Caco-2 (cell line): ENCODE data around the gene FAAP20. TPM values are rescaled to one million over a fixed set of nuclear protein-coding genes. Genes with fewer than 3 reads are reported as not detected.

Experiments
- Bru-seq: library from RNA; stranded (reverse); fragments of 400-500 nt; gene quantifications from one replicate; lab custom pipeline; 2021; lab: Mats Ljungman, UMichigan
- BruChase-seq, 2 experiments: library from RNA; stranded (reverse); fragments of 400-500 nt; gene quantifications; one replicate each; lab custom pipeline; 2021; lab: Mats Ljungman, UMichigan
- BruUV-seq: library from RNA; stranded (reverse); fragments of 400-500 nt; replicated peaks from 2 replicates; lab custom pipeline; 2021; lab: Mats Ljungman, UMichigan
- CTCF ChIA-PET: fragments of 300-600 bp; sonication (Branson Sonifier 250); formaldehyde crosslinking; loops from one replicate; lab custom pipeline; 2022; ENCODE audit warnings: antibody characterized with exemption; lab: Charles Lee
- POLR2A ChIA-PET: fragments of 300-600 bp; sonication (Branson Sonifier 250); formaldehyde crosslinking; loops from one replicate; lab custom pipeline; 2022; ENCODE audit warnings: antibody characterized with exemption; lab: Charles Lee
- DNase-seq, 2 experiments: peaks; one replicate each; pipeline versions ENCODE4 v3.0.0 to v3.0.0-alpha.2; 2020 to 2022
- H3K27me3 ChIP-seq: replicated peaks from 2 replicates; pipeline ENCODE4 v1.6.0; 2011; ENCODE audit warnings: low read length; ENCODE audit not compliant: control insufficient read depth, insufficient read depth
- H3K36me3 ChIP-seq: 2 replicates; pipeline ENCODE4 v1.5.1; 2011; ENCODE audit warnings: low read length; ENCODE audit not compliant: control insufficient read depth, insufficient read depth
- H3K4me1 ChIP-seq: fragments of 250-450 bp; sonication (Bioruptor Pico); 2 replicates; pipeline ENCODE4 v1.5.1; 2020; ENCODE audit warnings: mild to moderate bottlenecking
- H3K4me3 ChIP-seq: 2 replicates; pipeline ENCODE4 v1.5.1; 2011; ENCODE audit warnings: low read depth, mild to moderate bottlenecking, control low read depth, low read length
- H3K9me3 ChIP-seq: fragments of 250-450 bp; sonication (Bioruptor Pico); 2 replicates; pipeline ENCODE4 v1.5.1; 2020; ENCODE audit warnings: mild to moderate bottlenecking, moderate library complexity
- H3K27ac Mint-ChIP-seq: one replicate; pipeline ENCODE4 v1.8.0; 2022; ENCODE audit warnings: mixed read lengths; ENCODE audit not compliant: unreplicated experiment
- H3K27me3 Mint-ChIP-seq: one replicate; pipeline ENCODE4 v1.8.0; 2022; ENCODE audit warnings: mixed read lengths; ENCODE audit not compliant: insufficient read depth, unreplicated experiment
- H3K36me3 Mint-ChIP-seq: one replicate; pipeline ENCODE4 v1.8.0; 2022; ENCODE audit warnings: mild to moderate bottlenecking, mixed read lengths; ENCODE audit not compliant: insufficient read depth, unreplicated experiment
- H3K4me1 Mint-ChIP-seq: one replicate; pipeline ENCODE4 v1.8.0; 2022; ENCODE audit warnings: low read depth, mixed read lengths; ENCODE audit not compliant: unreplicated experiment
- H3K4me3 Mint-ChIP-seq: one replicate; pipeline ENCODE4 v1.8.0; 2022; ENCODE audit warnings: mild to moderate bottlenecking, moderate library complexity, mixed read lengths; ENCODE audit not compliant: unreplicated experiment
- H3K9me3 Mint-ChIP-seq: one replicate; pipeline ENCODE4 v1.8.0; 2022; ENCODE audit warnings: mixed read lengths; ENCODE audit not compliant: unreplicated experiment
- intact Hi-C: fragments of 100-400 bp; cut with micrococcal nuclease; formaldehyde crosslinking; loops from one replicate; pipeline ENCODE4 v1.10.0; 2022; ENCODE audit not compliant: unreplicated experiment
- long read RNA-seq: library from polyadenylated mRNA; stranded (forward); transcript quantifications from one replicate; pipeline ENCODE4 v2.0.0, GENCODE V29; 2022
- total RNA-seq: library from RNA; stranded (reverse); gene quantifications from 2 replicates; pipeline ENCODE4 v1.2.3, GENCODE V29; 2022
- TF ChIP-seq, protein P1 (sequence below), 2 experiments: fragments of 200-600 bp in 1 of 2; IDR thresholded peaks; 1 replicate in 1 of 2; 2 replicates in 1 of 2; pipeline versions ENCODE4 v1.5.1 to v1.8.0; 2011 to 2022; ENCODE audit warnings: antibody characterized with exemption in 1 of 2, control low read depth in 1 of 2, inconsistent platforms in 1 of 2, low read depth in 1 of 2, low read length in 1 of 2, mild to moderate bottlenecking in 1 of 2, moderate library complexity in 1 of 2; ENCODE audit not compliant: insufficient read depth in 1 of 2, severe bottlenecking in 1 of 2, unreplicated experiment in 1 of 2

The FAAP20 gene, protein sequence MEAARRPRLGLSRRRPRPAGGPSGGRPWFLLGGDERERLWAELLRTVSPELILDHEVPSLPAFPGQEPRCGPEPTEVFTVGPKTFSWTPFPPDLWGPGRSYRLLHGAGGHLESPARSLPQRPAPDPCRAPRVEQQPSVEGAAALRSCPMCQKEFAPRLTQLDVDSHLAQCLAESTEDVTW
- total RNA-seq (62.5 and 72.4 TPM in 2 replicates), Bru-seq, nascent RNA (percentile 54 among the genes with signal in this experiment), BruChase-seq, experiment 1, labeled RNA remaining after a 2-hour chase (percentile 69 among the genes with signal in this experiment), BruChase-seq, experiment 2, labeled RNA remaining after a 6-hour chase (percentile 75 among the genes with signal in this experiment)
- long read RNA-seq, transcript FAAP20-202 (4 exons, 729 nt) = major isoform, 26 of 53 reads
- long read RNA-seq, partial matches to known transcripts = 9 of 53 reads
- long read RNA-seq, other reads (novel, unspliced or antisense) = 9 of 53 reads

DNA sequence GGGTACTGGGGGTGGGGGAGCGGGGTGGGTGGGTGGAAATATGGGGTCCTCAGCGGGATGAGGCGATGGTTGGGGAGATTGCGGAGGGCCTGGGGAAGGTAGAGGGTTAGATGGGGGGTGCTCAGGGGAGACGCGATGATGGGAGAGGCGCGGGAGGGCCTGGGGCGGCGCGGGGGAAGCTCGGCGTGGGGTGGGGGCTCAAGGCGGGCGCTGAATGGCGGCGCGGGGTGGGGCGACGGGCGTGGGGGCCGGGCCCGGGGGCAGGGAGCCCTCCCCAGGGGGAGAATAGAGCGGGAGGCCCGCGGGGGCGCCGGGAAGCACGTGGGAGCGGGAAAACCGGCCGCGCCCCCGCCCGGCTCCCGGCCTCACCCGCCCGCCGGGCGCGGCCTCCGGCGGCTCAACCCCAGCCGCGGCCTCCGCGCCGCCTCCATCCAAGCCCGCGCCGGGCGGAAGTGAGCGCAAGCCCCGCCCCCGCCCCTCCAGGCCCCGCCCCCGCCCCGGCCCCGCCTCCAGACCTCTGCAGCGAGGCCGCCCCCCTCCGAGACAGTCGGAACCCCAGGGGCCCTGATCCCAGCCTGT is at the start of gene FAAP20:
Gene FAAP20 (minus strand): TSS at position 454 of the 579 bp plus-strand sequence. CDS start 23 bp downstream, at position 431.
- peak; percentile 54 to 62 for DNase-seq
- Mint-ChIP-seq H3K27ac (no peak within 1 kb of the TSS), H3K4me3 (peak within 1 kb of the TSS; percentile 73), H3K27me3 (no peaks in the 10 kb centered on the region), H3K9me3 (no peaks in the 10 kb centered on the region), H3K36me3 (peaks cover 7% of the 10 kb centered on the region), H3K4me1 (no peaks in the 10 kb centered on the region)
- Histone ChIP-seq H3K4me1 (peaks cover 15% of the 10 kb centered on the region), H3K27me3 (no peaks in the 10 kb centered on the region), H3K36me3 (no peaks in the 10 kb centered on the region; the same call in 1 of the 2 replicates), H3K9me3 (no peaks in the 10 kb centered on the region), H3K4me3 (peak within 1 kb of the TSS; percentile 54)
- intact Hi-C loops = no loop called here
- ChIA-PET CTCF (interaction anchor here (0.5 to 2.0 kb wide), 16 partner anchors 10 to 393 kb away, joined by 3 to 29 read pairs (median 4); partner anchors contain the start of genes MORN1 and RER1), POLR2A (interaction anchor here (0.7 to 1.2 kb wide), 6 partner anchors 10 to 197 kb away, joined by 3 to 12 read pairs (median 4); partner anchors contain the start of genes MORN1, RER1 and SKI)
- TF ChIP-seq, protein P1, sequence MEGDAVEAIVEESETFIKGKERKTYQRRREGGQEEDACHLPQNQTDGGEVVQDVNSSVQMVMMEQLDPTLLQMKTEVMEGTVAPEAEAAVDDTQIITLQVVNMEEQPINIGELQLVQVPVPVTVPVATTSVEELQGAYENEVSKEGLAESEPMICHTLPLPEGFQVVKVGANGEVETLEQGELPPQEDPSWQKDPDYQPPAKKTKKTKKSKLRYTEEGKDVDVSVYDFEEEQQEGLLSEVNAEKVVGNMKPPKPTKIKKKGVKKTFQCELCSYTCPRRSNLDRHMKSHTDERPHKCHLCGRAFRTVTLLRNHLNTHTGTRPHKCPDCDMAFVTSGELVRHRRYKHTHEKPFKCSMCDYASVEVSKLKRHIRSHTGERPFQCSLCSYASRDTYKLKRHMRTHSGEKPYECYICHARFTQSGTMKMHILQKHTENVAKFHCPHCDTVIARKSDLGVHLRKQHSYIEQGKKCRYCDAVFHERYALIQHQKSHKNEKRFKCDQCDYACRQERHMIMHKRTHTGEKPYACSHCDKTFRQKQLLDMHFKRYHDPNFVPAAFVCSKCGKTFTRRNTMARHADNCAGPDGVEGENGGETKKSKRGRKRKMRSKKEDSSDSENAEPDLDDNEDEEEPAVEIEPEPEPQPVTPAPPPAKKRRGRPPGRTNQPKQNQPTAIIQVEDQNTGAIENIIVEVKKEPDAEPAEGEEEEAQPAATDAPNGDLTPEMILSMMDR (IDR thresholded peaks at IDR 0.05; ENCODE audit: insufficient read depth in 1 of 2, low read depth in 1 of 2, low read length in 1 of 2, severe bottlenecking in 1 of 2, unreplicated experiment in 1 of 2) = no peak
- BruUV-seq = no TSS peak

DNA sequence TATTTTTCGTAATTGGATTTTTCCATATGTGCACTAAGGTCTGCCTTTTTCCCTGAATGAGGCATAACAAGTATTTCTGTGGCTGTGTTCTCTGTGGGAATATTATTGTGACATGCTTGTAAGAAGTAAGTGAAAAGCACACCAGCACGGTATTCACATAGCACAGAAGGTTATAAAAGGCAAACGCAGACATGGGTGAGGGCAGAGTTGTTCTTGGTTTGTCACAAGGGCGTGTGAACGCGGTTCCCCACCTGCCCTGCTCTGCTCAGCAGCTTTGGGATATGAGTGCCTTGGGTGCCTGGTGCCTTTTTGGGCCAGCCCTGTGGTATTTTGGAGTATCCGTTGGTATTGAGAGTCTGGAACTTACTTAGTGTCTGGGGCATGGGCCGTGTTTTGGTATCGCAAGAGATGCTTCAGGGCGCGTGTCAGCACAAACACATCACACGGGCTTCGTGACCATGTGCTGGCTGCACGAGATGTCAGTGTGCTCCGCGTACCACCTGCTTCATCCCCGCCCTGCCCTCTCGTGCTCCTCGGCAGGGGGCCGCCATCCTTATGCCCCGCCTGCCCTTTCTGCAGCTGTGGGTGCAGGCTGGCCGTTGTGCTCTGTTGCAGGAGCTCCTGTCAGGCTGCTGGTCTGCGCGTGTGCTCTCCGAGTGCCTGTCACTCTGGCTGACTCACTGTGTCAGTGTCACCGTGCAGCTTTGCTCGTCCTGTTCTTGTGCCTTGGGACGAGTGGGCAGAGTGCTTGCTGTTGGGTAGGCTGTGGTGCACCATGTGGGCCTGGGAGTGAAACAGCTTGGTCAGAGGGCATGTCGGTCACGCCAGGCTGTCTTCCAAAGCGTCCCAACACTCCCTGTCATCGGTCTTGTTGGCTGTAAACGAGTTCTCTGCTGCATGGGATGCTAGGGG is 48.5 kb upstream of the FAAP20 start:
- no peaks in the 10 kb centered on the region for H3K9me3 Mint-ChIP-seq
- BruUV-seq = no TSS peak

More for the DNA sequence above, 48.5 kb upstream of the FAAP20 start:
- no peaks in the 10 kb centered on the region for H3K36me3 ChIP-seq
- Mint-ChIP-seq H3K27me3 (no peaks in the 10 kb centered on the region), H3K4me3 (no peak overlapping the region), H3K36me3 (peaks cover 20% of the 10 kb centered on the region), H3K4me1 (no peaks in the 10 kb centered on the region), H3K27ac (no peak overlapping the region)
- no peaks in the 10 kb centered on the region for H3K9me3 ChIP-seq
- TF ChIP-seq, protein P1 (IDR thresholded peaks at IDR 0.05; ENCODE audit: insufficient read depth in 1 of 2, low read depth in 1 of 2, low read length in 1 of 2, severe bottlenecking in 1 of 2, unreplicated experiment in 1 of 2) = no peak
- no peak for DNase-seq
- intact Hi-C loops = no loop called here
- POLR2A ChIA-PET = no interaction called here
- peaks cover 4% of the 10 kb centered on the region for H3K4me1 ChIP-seq
- CTCF ChIA-PET = no interaction called here
- H3K27me3 ChIP-seq = no peaks in the 10 kb centered on the region
- H3K4me3 ChIP-seq = no peak overlapping the region
